Suprapubic skin (tissue), 4 donors: Measurements from ENCODE around the gene BMPR1B. TPM values are rescaled to one million over a fixed set of nuclear protein-coding genes. Genes with fewer than 3 reads are reported as not detected.

Source experiments
- DNase-seq, 2 donors: peaks; one replicate each; pipeline ENCODE4 v3.0.0-alpha.2; 2019; ENCODE audit warnings: low spot score in 2 of 2
- H3K27ac ChIP-seq: fragments of 200-600 bp; sonication (generic); one replicate; pipeline ENCODE4 v1.5.1; 2019
- H3K27me3 ChIP-seq: fragments of 200-600 bp; sonication (generic); one replicate; pipeline ENCODE4 v1.5.1; 2019
- H3K36me3 ChIP-seq: fragments of 200-600 bp; sonication (generic); one replicate; pipeline ENCODE4 v1.5.1; 2019
- H3K4me1 ChIP-seq: fragments of 200-600 bp; sonication (generic); one replicate; pipeline ENCODE4 v1.5.1; 2019
- H3K4me3 ChIP-seq: fragments of 200-600 bp; sonication (generic); one replicate; pipeline ENCODE4 v1.5.1; 2019; ENCODE audit warnings: mild to moderate bottlenecking
- H3K9me3 ChIP-seq: fragments of 200-600 bp; sonication (generic); one replicate; pipeline ENCODE4 v1.5.1; 2019
- CTCF ChIP-seq, 2 donors: fragments of 200-600 bp in 1 of 2; fragments of 450-650 bp in 1 of 2; sonication (generic) in 1 of 2; IDR thresholded peaks; one replicate each; pipeline ENCODE4 v1.5.1; 2016 to 2019; ENCODE audit warnings: antibody characterized with exemption in 2 of 2, mild to moderate bottlenecking in 1 of 2, moderate library complexity in 1 of 2
- EP300 ChIP-seq: sonication (generic); formaldehyde crosslinking; IDR thresholded peaks from one replicate; pipeline ENCODE4 v1.6.1; 2017; ENCODE audit warnings: antibody characterized with exemption
- POLR2A ChIP-seq, 2 donors: fragments of 450-650 bp; IDR thresholded peaks; one replicate each; pipeline ENCODE4 v1.6.1; 2017; ENCODE audit warnings: antibody characterized with exemption in 2 of 2, mild to moderate bottlenecking in 2 of 2, moderate library complexity in 2 of 2
- POLR2AphosphoS5 ChIP-seq, 3 donors: sonication (generic); formaldehyde crosslinking; IDR thresholded peaks; one replicate each; pipeline ENCODE4 v1.6.1; 2017; ENCODE audit warnings: antibody characterized with exemption in 3 of 3
- WGBS: methylation state at CpG from one replicate; pipeline ENCODE4 v1.1.5; 2018; 5-methylcytosine and 5-hydroxymethylcytosine counted together
- total RNA-seq, 4 donors: library from RNA; depleted of rRNA; stranded (reverse); fragments of >200 nt; gene quantifications; one replicate each; pipeline ENCODE4 v1.1.0, GENCODE V29; 2016

Gene BMPR1B
- total RNA-seq, 4 donors from 2014 or later: 0.38 to 1.2 (median 0.75) TPM

- no peaks in the 10 kb centered on the region for H3K9me3 ChIP-seq
- no peak for TF ChIP-seq POLR2A (IDR thresholded peaks at IDR 0.05)
- no peak for TF ChIP-seq CTCF (IDR thresholded peaks at IDR 0.05)
- no peak for TF ChIP-seq EP300
- TF ChIP-seq POLR2AphosphoS5 (IDR thresholded peaks at IDR 0.05): no peak
- no peaks in the 10 kb centered on the region for H3K4me1 ChIP-seq
- H3K27ac ChIP-seq: no peak overlapping the region
- H3K36me3 ChIP-seq: no peaks in the 10 kb centered on the region
- WGBS: 77% methylated on average over 2 of the region's 2 CpGs
- H3K4me3 ChIP-seq: no peak overlapping the region
- H3K27me3 ChIP-seq: no peaks in the 10 kb centered on the region
- DNase-seq: no peak
Measured at GRCh38 chr4:94803181-94803580, 45.4 kb downstream of the BMPR1B start.

DNA sequence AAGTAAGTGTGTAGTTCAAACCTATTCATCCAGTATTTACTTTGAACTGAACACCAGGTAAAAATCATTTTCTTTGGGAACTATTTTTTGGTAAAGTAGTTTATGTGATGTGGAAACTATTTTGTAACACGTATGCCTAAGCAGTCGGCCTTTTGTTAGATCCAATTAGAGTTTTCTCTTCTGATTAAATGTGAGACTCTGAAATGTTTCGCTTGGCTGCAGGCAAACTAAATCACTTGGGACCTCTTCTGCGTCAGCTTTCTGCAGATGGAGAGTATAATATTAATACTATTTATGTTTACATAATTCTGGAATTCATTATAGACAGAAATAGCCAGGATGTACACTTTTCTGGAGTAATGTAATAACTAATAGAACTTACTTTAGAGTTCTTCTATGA, 46.9 kb downstream of the BMPR1B start:
- H3K9me3 ChIP-seq: no peaks in the 10 kb centered on the region
- no peak for DNase-seq
- TF ChIP-seq POLR2A (IDR thresholded peaks at IDR 0.05) (no peak), POLR2AphosphoS5 (IDR thresholded peaks at IDR 0.05) (no peak), CTCF (IDR thresholded peaks at IDR 0.05) (no peak), EP300 (no peak)
- 70% methylated on average over 4 of the region's 4 CpGs for WGBS
- H3K4me1 ChIP-seq: no peaks in the 10 kb centered on the region
- H3K27ac ChIP-seq: no peak overlapping the region
- no peaks in the 10 kb centered on the region for H3K27me3 ChIP-seq
- H3K36me3 ChIP-seq: no peaks in the 10 kb centered on the region
- H3K4me3 ChIP-seq: no peak overlapping the region

DNA sequence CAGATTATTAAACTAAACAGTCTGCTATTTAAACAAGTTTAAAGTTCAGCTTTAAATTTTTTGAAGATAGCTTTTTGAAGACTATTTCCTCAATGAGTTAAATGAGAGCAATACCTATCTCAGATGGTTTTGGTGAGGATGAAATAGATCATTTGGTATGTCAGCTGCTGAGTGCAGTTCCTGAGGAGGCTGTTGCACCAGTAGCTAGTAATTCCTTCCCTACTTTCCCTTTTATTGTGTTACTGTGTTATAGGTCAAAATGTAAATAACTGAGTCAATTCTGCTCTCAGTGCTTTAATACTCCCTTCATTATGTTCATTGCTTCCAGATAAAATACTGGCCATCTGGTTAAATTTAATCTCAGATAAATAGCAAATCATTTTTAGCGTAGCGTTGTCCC, 48.6 kb downstream of the BMPR1B start:
- no peak for DNase-seq
- Histone ChIP-seq H3K9me3 (no peaks in the 10 kb centered on the region), H3K4me3 (no peak overlapping the region), H3K27me3 (no peaks in the 10 kb centered on the region), H3K27ac (no peak overlapping the region), H3K4me1 (no peaks in the 10 kb centered on the region), H3K36me3 (no peaks in the 10 kb centered on the region)
- no peak for TF ChIP-seq EP300
- TF ChIP-seq CTCF (IDR thresholded peaks at IDR 0.05): no peak
- TF ChIP-seq POLR2AphosphoS5 (IDR thresholded peaks at IDR 0.05): no peak
- no peak for TF ChIP-seq POLR2A (IDR thresholded peaks at IDR 0.05)
- WGBS: 96% methylated on average over 2 of the region's 2 CpGs

DNA sequence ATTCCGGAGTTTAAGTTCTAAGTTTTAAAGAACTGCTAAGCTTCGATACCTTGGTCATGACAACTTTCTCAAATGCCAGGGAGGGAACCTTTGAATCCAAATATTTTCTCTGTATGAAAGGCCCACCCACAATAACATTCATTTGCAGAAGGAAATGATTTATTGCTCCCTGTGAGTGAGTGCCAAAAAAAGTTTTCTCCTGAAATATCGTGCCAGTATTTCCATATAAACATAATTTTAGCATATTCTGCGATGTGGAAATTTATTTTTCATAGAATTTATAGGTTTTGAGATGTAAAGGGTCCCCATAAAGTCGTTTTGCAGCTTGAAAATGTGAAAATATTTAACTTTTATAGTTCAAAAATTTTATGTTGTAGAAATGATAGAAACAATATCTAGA, 53.9 kb downstream of the BMPR1B start:
- no peak overlapping the region for H3K4me3 ChIP-seq
- no peak overlapping the region for H3K27ac ChIP-seq
- no peaks in the 10 kb centered on the region for H3K4me1 ChIP-seq
- no peaks in the 10 kb centered on the region for H3K27me3 ChIP-seq
- TF ChIP-seq CTCF (IDR thresholded peaks at IDR 0.05): no peak
- no peak for TF ChIP-seq POLR2A (IDR thresholded peaks at IDR 0.05)
- no peak for TF ChIP-seq EP300
- no peaks in the 10 kb centered on the region for H3K9me3 ChIP-seq
- H3K36me3 ChIP-seq: no peaks in the 10 kb centered on the region
- no peak for DNase-seq
- WGBS: 33% methylated on average over 5 of the region's 5 CpGs

- WGBS: 88% methylated on average over 6 of the region's 6 CpGs
Measured at GRCh38 chr4:94813221-94813620, 55.5 kb downstream of the BMPR1B start.

More at GRCh38 chr4:94813221-94813620, 55.5 kb downstream of the BMPR1B start:
- Histone ChIP-seq H3K27ac (no peak overlapping the region), H3K36me3 (no peaks in the 10 kb centered on the region), H3K4me1 (no peaks in the 10 kb centered on the region), H3K4me3 (no peak overlapping the region), H3K9me3 (no peaks in the 10 kb centered on the region), H3K27me3 (no peaks in the 10 kb centered on the region)
- TF ChIP-seq EP300 (no peak), CTCF (IDR thresholded peaks at IDR 0.05) (no peak), POLR2AphosphoS5 (IDR thresholded peaks at IDR 0.05) (no peak), POLR2A (IDR thresholded peaks at IDR 0.05) (no peak)
- DNase-seq: no peak
